GM21529 (cell line): ENCODE results near the gene PAPOLB.
"Not testable (repeated sequence)": the region's sequence is repeated elsewhere in the genome, so short reads cannot be mapped to it uniquely, and the experiment has no call there.

ENCODE experiments used
- ATAC-seq: cut with Tn5 transposase; IDR thresholded peaks from one replicate; pipeline ENCODE4 v1.9.1; 2021; ENCODE audit not compliant: unreplicated experiment

PAPOLB gene

GRCh38 chr7:4861673-4862072 is at the start of gene PAPOLB:
TSS of gene PAPOLB (minus strand) at chr7:4862030. CDS start at chr7:4861810, 220 bp downstream.
- no peak for ATAC-seq

GRCh38 chr7:4911111-4911828 is 49.4 kb upstream of the PAPOLB start:
- no peak for ATAC-seq

- no peak for ATAC-seq
Measured at GRCh38 chr7:4906682-4907081, 44.9 kb upstream of the PAPOLB start.

DNA sequence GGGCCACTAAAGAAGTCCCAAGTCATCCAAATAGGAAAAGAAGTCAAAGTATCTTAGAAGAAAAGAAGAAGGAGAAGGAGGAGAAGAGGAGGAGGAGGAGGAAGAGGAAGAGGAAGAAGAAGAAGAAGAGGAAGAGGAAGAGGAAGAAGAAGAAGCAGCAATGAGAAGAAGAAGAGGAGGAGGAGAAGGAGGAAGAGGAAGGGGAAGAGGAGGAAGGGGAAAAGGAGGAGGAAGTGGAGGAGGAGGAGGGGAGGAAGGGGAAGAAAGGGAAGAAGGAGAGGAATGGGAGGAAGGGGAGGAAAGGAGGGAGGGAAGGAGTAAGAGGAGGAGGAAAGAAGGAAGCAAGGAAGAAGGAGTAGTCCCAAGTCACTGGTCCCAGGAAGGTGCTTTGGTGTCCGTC is 43.3 kb upstream of the PAPOLB start:
- no peak for ATAC-seq

DNA sequence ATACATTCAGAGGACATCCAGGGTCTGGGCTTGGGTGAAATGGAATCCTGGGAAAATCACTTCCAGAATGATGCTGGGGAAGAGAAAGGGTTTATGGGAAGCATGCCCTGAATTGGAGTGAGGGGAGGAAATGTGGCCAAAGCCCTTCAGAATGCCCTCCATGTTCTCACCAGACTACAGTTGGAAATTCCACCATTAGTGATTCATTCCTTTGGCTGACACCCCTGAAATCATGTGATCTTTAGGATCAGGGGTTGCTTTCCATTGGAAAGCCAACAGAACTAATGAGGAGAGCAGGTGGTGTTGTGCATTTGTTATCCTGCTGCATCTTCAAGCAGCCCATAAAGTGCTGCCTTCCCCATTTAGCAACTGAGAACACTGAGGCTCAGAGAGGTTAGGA is 42.5 kb upstream of the PAPOLB start:
- no peak for ATAC-seq

DNA sequence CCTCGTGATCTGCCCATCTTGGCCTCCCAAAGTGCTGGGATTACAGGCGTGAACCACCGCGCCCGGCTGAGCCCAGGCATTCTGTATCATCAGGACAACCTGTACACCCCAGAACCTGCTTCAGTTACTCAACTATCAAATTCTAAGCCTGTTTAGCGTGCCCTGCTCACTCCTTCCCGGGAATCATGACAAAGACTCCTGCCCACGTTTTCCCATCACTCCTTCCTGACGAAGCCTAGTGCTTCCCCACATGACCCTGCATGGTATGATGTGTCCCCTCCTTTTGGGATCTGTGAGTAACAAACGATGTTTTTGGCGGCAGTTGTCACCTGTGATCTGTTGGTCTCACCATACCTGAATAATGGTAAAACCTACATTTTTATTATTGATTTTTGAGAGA is 33.9 kb upstream of the PAPOLB start:
- no peak for ATAC-seq

DNA sequence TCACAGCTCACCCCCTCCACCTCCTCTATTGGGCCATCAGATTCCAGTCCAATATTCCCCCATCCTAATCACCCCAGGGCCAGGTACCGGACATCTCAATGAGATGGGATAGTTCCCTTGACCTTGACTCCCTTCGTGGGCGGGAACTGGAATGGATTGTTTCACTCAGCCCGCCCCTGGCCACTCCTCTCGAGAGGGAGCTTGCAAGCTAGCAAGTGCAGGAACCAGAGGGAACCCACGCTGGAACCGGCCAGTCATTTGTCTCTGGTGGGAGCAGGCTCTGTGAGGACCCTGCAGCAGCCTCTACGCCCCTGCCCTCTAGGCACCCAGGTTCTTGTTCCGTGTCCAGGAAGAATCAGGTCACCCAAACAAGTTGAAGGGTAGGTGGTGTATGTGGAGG is 32.7 kb upstream of the PAPOLB start:
- no peak for ATAC-seq

DNA sequence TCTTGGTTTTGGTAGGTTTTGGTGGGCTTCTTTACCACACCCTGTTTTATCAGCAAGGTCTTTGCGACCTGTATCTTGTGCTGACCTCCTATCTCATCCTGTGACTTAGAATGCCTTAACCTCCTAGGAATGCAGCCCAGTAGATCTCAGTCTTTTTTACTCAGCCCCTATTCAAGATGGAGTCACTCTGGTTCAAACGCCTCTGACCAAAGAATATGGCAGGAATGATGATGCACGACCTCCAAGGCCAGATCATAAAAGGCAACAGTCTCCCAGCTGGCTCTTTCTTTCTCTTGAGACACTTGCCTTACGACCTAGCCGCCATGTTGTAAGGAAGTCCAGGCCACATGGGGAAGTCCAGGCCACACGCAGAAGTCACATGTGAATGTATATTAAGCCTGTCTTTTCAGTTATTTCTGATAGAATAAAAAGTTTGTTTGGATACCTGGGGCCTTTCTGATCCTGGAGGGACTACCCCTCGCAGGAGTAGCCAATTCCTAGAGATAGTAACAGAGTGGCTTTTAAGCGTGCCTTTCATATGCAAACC is 32.2 kb upstream of the PAPOLB start:
- no peak for ATAC-seq

GRCh38 chr7:4893188-4893587 is 31.4 kb upstream of the PAPOLB start:
- not testable (repeated sequence) for ATAC-seq

DNA sequence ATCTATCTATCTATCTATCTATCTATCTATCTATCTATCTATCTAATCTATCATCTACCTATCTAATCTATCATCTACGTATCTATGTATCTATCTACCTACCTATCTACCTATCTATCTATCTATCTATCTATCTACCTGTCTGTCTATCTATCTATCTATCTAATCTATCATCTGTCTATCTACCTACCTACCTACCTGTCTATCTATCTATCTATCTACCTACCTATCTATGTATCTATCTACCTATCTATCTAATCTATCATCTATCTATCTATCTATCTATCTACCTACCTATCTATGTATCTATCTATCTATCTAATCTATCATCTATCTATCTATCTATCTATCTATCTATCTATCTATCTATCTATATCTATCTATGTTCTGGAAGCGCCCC is 29.7 kb upstream of the PAPOLB start:
- ATAC-seq = not testable (repeated sequence)

DNA sequence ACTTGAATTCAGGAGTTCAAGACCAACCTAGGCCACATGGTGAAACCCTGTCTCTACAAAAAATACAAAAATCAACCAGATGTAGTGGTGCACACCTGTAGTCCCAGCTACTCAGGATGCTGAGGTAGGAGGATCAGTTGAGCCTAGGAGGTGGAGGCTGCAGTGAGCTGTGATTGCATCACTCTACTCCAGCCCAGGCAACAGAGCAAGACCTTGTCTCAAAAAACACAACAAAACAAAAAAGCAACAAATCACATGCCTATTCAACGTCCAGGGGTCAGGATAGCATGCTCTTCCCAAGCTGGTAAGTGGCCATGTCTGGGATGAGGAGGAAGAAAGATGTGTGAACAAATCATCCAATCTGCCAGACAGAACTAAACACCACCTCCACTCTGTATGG is 27.9 kb upstream of the PAPOLB start:
- no peak for ATAC-seq

DNA sequence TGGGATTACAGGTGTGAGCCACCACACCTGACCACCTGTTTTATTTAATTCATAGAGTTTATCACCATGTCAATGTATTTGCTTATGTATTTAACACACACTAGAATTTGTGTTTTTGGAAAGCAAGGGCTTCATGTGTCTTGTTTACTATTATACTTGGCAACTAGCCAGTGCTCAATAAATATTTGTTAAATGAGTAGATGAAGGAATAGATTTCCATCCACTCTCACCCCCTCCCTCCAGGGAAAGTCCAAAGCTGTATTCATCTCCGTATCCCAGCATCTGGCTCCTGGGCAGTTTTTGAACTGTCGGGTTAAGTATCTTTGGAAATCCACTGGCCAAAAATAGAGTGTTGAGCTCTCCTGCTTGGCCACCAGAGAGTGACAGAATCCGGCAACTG is 26.3 kb upstream of the PAPOLB start:
- ATAC-seq = no peak

DNA sequence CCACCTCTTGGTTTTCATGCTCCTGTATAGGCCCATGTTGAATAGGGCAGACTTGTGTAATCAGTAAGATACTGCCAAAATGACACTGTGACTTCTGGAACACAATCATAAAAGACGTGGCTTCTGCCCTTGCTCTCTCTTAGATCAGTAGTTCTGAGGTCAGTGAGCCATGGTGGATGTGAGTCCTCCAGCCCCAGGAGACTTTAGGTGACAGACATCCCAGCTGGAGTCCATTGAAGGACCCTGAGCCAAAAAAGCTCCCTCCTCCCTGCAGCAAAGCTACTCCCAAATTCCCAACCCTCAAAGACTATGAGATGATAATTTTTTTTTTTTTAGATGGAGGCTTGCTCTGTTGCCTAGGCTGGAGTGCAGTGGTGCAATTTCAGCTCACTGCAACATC is 24.8 kb upstream of the PAPOLB start:
- ATAC-seq = no peak

DNA sequence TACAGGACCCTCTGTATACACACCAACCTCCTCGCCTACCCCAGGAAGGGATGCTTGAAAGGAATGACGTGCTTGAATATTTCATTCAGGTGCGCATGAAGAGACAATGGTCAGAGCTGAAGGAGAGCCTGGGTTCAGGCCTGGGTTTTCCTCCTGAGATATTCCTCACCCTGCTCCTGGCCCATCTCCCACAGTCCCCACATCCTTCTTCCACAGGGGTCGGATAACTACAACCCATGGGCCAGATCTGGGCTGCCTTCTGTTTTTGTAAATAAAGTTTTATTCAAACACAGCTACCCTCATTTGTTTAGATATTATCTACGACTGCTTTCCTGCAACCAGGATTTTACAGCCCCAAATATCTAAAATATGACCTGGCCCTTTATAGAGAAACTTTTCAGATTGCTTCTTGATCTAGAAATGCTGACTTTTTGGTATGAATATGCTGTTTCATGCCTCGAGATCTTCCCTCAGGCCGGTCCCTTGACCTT is 23.5 kb upstream of the PAPOLB start:
- ATAC-seq = no peak

DNA sequence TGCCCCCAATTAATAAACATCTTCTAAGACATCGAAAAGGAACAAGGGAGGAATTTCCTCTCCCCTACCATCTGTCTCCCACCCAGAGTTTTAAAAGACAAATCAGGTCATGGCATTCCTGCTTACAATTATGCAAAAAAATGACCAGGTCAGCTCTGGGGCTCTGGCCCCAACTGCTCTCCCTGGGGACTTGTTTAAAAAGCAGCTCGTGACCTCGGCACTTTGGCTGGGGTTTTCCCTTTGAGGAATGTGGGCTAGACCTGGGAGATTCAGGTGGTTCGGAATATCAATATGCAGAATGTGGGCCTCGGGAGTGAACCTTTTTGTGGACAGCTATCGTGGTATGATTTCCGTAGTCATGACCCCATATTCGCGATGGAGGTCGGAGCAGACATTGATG is 22.3 kb upstream of the PAPOLB start:
- no peak for ATAC-seq

DNA sequence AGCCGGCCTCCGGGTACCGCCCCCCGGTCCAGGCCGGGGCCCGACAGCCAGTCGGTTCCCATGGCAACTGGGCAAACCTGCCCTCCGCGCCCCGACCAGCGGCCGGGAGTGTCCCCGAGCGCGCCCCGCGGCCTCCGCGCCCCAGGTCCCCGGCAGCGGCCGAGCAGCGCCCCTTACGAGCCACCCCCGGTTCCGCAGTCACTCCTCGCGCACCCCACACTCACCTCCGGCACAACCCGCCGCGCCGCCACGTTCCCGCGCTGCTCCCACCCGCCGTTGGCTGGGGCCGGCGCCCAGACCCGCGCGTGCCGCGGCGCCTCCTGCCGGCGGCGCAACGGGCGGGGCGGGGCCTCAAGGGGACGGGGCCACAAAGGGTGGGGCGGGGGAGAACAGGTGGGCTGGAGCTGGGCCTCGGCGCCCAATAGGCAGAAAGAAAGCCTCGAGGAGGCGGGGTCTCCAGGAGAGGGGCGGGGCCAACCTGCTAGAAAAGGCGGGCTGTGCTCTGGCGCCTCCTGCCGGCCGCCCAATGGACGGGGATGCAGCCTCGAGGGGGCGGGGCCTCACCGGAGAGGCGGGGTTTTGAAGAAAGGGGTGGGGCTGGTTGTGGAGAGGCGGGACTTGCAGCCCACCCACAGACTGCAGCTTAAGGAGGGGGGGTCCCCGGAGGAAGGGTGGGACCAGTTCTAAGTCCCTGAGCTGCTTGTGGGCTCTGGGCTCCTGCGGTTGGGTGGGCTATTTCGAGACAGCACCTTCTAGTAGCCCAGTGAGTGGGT is 21.7 kb upstream of the PAPOLB start, which contains the start of gene RADIL:
Gene RADIL, minus strand, starts transcription at position 345 of the 773 bp plus-strand sequence. CDS start 5,577 bp downstream, outside the sequence.
- ATAC-seq = peak; percentile 83

DNA sequence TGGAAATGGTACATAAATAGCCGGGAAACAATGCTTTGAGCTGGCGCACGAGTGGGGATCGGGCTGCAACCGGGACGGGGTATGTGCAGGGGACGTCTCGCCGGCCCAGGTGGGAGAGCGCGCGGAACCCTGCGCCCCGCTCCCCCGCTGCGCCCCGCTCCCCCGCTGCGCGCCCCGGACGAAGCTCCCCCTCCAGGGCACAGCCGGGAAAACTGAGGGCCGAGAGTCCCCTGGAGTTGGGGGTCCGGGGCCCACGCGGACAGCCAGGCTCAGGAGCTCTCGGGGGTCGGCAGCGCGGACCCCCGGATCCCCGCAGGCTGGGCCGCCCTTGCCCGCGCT is 21.2 kb upstream of the PAPOLB start:
- ATAC-seq = no peak

GRCh38 chr7:4882169-4883032 is 20.6 kb upstream of the PAPOLB start:
- no peak for ATAC-seq

DNA sequence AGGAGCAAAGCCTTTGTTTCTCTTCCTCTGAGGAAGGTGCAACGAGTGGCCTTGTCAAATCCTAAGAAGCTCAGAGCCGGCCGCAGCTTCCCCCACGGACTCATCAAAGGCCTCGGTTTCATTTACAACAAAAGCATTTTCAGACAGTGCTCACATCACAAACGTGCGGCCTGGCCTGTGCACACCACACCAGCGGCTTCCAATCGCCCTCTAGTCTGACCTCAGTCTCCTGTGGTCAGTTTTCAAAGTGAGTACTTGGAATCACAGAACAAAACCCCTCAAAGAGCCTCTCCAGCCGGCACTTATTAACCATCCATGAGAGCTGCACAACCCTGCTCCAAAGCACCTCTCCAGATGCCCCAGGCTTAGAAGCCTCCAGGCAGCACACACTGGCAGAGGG is 18.4 kb upstream of the PAPOLB start:
- no peak for ATAC-seq

DNA sequence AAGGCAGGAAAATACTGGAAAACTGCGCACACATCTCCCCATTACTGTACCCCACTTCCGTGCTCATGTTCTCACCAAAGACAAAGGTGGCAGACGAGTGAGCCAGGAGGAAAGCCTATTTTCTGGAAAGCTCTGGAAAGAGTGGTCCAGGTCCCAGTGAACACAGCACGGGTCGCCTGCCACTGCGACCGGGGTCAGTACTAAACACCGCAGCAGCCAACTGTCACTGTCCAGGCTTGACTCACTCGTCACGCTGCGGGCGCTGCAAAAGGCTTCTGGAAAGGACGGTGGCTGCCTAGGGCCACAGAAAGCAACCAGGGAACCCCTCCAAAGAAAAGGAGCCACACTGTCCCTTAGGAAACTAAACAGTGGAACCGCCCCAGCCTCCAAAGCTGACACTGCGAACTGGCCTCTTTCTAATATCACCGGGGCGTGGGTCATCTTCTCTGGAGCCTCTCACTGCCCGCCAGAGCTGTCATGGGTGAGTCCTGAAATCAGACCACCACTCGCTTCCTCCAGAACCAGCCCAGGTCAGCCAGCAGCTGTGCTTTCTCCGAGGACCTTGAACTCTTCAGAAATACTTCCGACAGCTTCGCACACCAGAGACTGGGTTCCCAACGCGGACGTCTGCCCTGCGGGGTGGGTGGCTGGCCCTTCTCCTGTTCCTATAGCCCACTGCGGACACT is 17.7 kb upstream of the PAPOLB start:
- ATAC-seq = no peak
